ENCODE results near the gene ASPHD2. TPM values are rescaled to one million over a fixed set of nuclear protein-coding genes. Genes with fewer than 3 reads are reported as not detected.

ASPHD2 gene
- total RNA-seq, 1 experiment from 2014 or later, result 7.1 TPM

DNA sequence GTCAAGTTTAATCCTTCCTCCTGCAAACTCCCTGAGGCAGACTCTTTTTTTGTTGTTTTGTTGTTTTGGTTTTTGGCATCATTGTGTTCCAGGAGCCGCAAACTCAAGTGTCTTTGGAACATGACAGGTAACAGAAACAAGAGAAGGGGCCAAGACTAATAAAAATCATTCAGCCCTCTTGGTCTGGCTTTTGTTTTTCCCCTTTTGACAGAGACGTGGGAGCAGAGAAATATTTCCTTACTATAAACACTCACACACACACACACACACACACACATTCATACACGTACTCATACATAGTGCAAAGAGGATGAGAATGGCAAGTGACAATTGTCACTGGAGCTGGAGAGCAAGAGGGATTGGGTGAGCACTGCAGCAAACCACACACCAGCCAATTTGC is 10.4 kb upstream of the ASPHD2 start:
- Histone ChIP-seq H2BK12ac (ENCODE audit: insufficient read length, low read depth, low read length) (no peak overlapping the region), H3K79me2 (ENCODE audit: insufficient read depth, low read length) (no peaks in the 10 kb centered on the region), H2BK5ac (ENCODE audit: insufficient read length, low read length) (no peak overlapping the region), H3K18ac (ENCODE audit: insufficient read length, low read depth, low read length) (no peak overlapping the region), H2BK120ac (ENCODE audit: low read depth, low read length, poor library complexity, severe bottlenecking) (no peak overlapping the region), H3K9me3 (ENCODE audit: control insufficient read depth, low read depth, low read length) (no peaks in the 10 kb centered on the region), H4K91ac (ENCODE audit: insufficient read length, low read depth, low read length) (no peak overlapping the region), H3K4ac (ENCODE audit: low read depth, low read length) (no peak overlapping the region), H2AFZ (ENCODE audit: low read length) (no peak overlapping the region), H4K8ac (replicated peaks; ENCODE audit: insufficient read length, low read depth, low read length) (no peak overlapping the region), H3K79me1 (ENCODE audit: insufficient read depth, low read depth, low read length, poor library complexity, severe bottlenecking) (no peaks in the 10 kb centered on the region), H2BK20ac (ENCODE audit: low read depth, low read length, poor library complexity, severe bottlenecking) (no peak overlapping the region), H3K27me3 (ENCODE audit: insufficient read depth, low read length) (no peaks in the 10 kb centered on the region), H3K9ac (ENCODE audit: extremely low read depth, insufficient read length, low read length) (no peak overlapping the region), H3K23ac (ENCODE audit: insufficient read length, low read depth, low read length) (no peak overlapping the region), H3T11ph (ENCODE audit: low read length) (no peak overlapping the region), H2AK5ac (ENCODE audit: insufficient read length, low read length) (no peak overlapping the region), H3K27ac (ENCODE audit: insufficient read length, low read depth, low read length) (no peak overlapping the region), H4K20me1 (ENCODE audit: control insufficient read depth, insufficient read depth, insufficient read length) (no peaks in the 10 kb centered on the region), H2BK15ac (ENCODE audit: low read depth, low read length) (no peak overlapping the region), H3K4me2 (ENCODE audit: insufficient read depth, insufficient read length, low read length) (no peak overlapping the region), H3K56ac (ENCODE audit: insufficient read length, low read depth, low read length) (no peak overlapping the region), H3K14ac (ENCODE audit: insufficient read depth, low read length) (no peak overlapping the region), H4K5ac (ENCODE audit: insufficient read length, low read depth, low read length) (no peak overlapping the region), H3K4me1 (ENCODE audit: insufficient read depth, low read length) (peaks cover 7% of the 10 kb centered on the region; the same call in 1 of the 2 replicates), H3K23me2 (ENCODE audit: insufficient read length, low read depth, low read length, poor library complexity, severe bottlenecking) (no peaks in the 10 kb centered on the region)
- TF ChIP-seq, protein P1, sequence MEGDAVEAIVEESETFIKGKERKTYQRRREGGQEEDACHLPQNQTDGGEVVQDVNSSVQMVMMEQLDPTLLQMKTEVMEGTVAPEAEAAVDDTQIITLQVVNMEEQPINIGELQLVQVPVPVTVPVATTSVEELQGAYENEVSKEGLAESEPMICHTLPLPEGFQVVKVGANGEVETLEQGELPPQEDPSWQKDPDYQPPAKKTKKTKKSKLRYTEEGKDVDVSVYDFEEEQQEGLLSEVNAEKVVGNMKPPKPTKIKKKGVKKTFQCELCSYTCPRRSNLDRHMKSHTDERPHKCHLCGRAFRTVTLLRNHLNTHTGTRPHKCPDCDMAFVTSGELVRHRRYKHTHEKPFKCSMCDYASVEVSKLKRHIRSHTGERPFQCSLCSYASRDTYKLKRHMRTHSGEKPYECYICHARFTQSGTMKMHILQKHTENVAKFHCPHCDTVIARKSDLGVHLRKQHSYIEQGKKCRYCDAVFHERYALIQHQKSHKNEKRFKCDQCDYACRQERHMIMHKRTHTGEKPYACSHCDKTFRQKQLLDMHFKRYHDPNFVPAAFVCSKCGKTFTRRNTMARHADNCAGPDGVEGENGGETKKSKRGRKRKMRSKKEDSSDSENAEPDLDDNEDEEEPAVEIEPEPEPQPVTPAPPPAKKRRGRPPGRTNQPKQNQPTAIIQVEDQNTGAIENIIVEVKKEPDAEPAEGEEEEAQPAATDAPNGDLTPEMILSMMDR (conservative IDR thresholded peaks at IDR 0.05), result no peak
- H3K4me3 Mint-ChIP-seq, result no peak overlapping the region
- 0 out of 7 replicates have a peak overlapping the region, but pooled peaks of 1 of the 3 experiments have one; percentile 14 for H3K27ac Mint-ChIP-seq
- peaks cover 0 to 6% of the 10 kb centered on the region in 2 experiments; a peak in 4 of 5 replicates for H3K9me3 Mint-ChIP-seq
- no peaks in the 10 kb centered on the region for H3K36me3 Mint-ChIP-seq (ENCODE audit: insufficient read depth in 1 of 3, low read depth in 3 of 3)
- WGBS (ENCODE audit: extremely low coverage, insufficient read length, low lambda C conversion rate), result no CpG with 5 or more reads among the region's 3 CpGs
- H3K27me3 Mint-ChIP-seq (ENCODE audit: low read depth), result peaks cover 6% of the 10 kb centered on the region
- DNase-seq, result no peak
- H3K4me1 Mint-ChIP-seq, result peaks cover 21% of the 10 kb centered on the region in 2 experiments
